K562 treated with DMSO at 1 percent for 24 hours (cell line): ENCODE measurements around the gene FBXO9. TPM values are rescaled to one million over a fixed set of nuclear protein-coding genes. Genes with fewer than 3 reads are reported as not detected.

Experiments used
- total RNA-seq: library from RNA; unstranded; fragments of 300-600 nt; gene quantifications from 2 replicates; pipeline ENCODE4 v1.2.3, GENCODE V29; 2022; ENCODE audit warnings: low read depth; ENCODE audit not compliant: insufficient read depth

Gene FBXO9
- 41.2 and 47.5 TPM in 2 replicates for total RNA-seq

DNA sequence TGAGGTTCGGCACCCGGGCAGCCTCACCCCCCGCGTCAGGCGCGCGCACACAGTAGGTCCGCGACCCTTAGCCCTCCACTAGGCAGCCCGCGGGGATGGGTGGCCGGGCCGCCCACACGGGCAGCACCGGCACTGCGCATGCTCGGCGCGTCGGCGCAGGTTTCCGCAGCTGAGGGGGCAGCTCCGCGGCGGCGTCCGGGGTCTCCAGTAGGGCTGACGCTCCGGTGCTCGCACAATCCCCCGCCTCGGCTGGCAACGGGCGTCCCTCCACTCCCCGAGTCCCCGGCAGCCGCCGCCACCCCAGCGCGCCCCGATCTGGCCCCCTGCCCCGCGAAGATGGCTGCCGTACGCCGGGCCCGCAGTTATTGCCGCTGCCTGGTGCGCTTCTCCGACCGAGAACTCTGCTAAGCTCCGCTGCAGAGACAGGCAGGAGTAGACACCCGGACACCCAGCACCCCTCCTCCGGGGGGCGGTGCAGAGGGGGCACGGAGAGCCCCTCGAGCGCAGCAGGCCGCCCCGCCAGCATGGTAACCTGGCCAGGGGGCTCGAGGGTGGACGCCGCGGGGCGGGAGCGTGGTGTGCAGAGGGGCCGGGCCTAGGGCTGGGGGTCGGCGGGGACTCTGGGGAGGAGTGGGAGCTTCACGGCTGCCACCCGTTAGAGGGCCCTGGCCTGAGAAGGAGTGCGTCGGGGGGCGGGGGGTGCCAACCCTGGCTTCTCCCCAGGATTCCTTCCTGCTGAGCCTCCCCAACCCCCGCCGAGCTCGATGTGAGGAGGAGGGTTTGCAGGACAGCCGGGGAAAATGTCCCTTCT, at the start of gene FBXO9:
TSS of gene FBXO9 (plus strand) at position 139 of the 811 bp plus-strand sequence. CDS start at position 525, 386 bp downstream.

DNA sequence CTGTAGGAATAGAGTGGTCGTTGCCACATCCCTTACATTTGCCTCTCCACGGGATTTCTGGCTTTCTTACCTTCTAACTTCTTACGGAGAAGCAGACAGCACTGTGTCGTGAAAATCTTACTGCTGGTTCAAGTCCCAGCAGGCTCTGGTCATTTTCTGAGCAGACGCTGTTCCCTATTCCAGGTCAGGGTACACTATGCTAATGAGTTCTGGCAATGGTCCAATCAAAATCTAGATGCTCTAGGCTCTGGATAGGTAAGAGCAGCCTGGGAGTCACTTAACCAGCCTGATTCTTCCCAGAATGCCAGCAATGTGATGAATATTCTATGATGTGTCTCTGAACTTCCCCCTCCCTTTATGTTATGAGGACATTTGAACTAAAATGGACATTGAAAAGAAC, 83.5 kb downstream of the FBXO9 start, which contains the start of gene GCM1:
TSS of gene GCM1 (minus strand) at position 158 of the 400 bp plus-strand sequence. CDS start 3,209 bp downstream, outside the sequence.

Other genes with a start within 250 kb of the FBXO9 start
- not detected in 2 replicates for gene GSTA5, start 224.6 kb upstream of the FBXO9 start, total RNA-seq
- not detected in 2 replicates for gene GSTA3, start 155.7 kb upstream of the FBXO9 start, total RNA-seq
- gene GSTA4, start 70.1 kb upstream of the FBXO9 start, total RNA-seq = 2.7 and 3.9 TPM in 2 replicates
- gene CILK1, start 3.6 kb upstream of the FBXO9 start, total RNA-seq = 2.9 and 3.5 TPM in 2 replicates
- not detected in 2 replicates for gene GCM1, start 83.4 kb downstream of the FBXO9 start, total RNA-seq